Measurements from ENCODE around the gene IRF3.

Gene IRF3

GRCh38 chr19:49680421-49681351 is 15.0 kb upstream of the IRF3 start:
- H3K4me3 ChIP-seq (ENCODE audit: low read depth, low read length), result no peak overlapping the region
- TF ChIP-seq, protein P1, sequence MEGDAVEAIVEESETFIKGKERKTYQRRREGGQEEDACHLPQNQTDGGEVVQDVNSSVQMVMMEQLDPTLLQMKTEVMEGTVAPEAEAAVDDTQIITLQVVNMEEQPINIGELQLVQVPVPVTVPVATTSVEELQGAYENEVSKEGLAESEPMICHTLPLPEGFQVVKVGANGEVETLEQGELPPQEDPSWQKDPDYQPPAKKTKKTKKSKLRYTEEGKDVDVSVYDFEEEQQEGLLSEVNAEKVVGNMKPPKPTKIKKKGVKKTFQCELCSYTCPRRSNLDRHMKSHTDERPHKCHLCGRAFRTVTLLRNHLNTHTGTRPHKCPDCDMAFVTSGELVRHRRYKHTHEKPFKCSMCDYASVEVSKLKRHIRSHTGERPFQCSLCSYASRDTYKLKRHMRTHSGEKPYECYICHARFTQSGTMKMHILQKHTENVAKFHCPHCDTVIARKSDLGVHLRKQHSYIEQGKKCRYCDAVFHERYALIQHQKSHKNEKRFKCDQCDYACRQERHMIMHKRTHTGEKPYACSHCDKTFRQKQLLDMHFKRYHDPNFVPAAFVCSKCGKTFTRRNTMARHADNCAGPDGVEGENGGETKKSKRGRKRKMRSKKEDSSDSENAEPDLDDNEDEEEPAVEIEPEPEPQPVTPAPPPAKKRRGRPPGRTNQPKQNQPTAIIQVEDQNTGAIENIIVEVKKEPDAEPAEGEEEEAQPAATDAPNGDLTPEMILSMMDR (IDR thresholded peaks at IDR 0.05; ENCODE audit: low read depth, low read length), result peak; percentile 99

DNA sequence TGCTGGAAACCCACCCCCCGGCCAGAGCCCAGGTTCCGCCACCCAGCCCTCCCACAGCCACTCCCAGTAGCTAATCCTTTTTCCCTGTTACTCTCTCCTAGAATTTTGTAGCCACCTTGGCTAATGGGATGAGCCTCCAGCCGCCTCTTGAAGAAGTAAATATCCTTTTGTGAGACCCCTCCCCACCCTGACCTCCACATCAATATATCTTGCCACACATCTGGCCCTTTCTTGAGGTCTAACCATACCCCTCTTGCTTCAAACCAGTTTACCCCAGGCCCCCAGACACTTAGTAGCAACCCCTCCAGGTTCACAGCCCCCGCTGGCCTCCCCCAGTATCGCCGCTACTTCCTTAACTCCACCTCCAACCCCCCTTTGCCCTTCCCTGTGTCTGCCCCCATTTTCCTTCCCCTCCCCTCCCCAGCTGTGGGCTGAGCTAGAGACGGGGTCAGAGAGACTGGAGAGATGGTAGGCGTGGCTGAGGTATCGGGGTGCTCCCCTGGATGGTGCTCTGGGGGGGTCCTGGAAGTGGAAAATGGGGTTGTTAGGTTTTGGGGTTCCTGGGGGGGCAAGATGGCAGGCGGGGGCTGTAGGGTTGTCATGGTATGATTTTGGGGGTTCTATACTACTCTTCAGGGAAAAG is 14.2 kb upstream of the IRF3 start:
- TF ChIP-seq, protein P1 (IDR thresholded peaks at IDR 0.05; ENCODE audit: low read depth, low read length), result no peak
- H3K4me3 ChIP-seq (ENCODE audit: low read depth, low read length), result no peak overlapping the region

GRCh38 chr19:49678985-49679770 is 13.5 kb upstream of the IRF3 start:
- TF ChIP-seq, protein P1 (IDR thresholded peaks at IDR 0.05; ENCODE audit: low read depth, low read length), result no peak

GRCh38 chr19:49677901-49678674 is 12.4 kb upstream of the IRF3 start:
- TF ChIP-seq, protein P1 (IDR thresholded peaks at IDR 0.05; ENCODE audit: low read depth, low read length), result peak; percentile 61
- peak overlapping the region; percentile 100 for H3K4me3 ChIP-seq (ENCODE audit: low read depth, low read length)

More at GRCh38 chr19:49678985-49679770, 13.5 kb upstream of the IRF3 start:
- no peak overlapping the region for H3K4me3 ChIP-seq (ENCODE audit: low read depth, low read length)

- peak within 1 kb of the TSS; percentile 100 for H3K4me3 ChIP-seq (ENCODE audit: low read depth, low read length)
- TF ChIP-seq, protein P1 (IDR thresholded peaks at IDR 0.05; ENCODE audit: low read depth, low read length), result no peak
Measured at GRCh38 chr19:49677231-49677900, 11.7 kb upstream of the IRF3 start, which contains the start of gene PRMT1. PRMT1 (plus strand) TSS chr19:49677271; CDS start chr19:49677281, 10 bp downstream.

GRCh38 chr19:49676784-49677230 is 11.2 kb upstream of the IRF3 start:
- TF ChIP-seq, protein P1 (IDR thresholded peaks at IDR 0.05; ENCODE audit: low read depth, low read length), result no peak
- peak overlapping the region; percentile 100 for H3K4me3 ChIP-seq (ENCODE audit: low read depth, low read length)
